HCT116 (cell line): ENCODE data around the gene ROR2. TPM values are rescaled to one million over a fixed set of nuclear protein-coding genes. Genes with fewer than 3 reads are reported as not detected.

Experiments used
- ATAC-seq: fragments of 200-7000 bp; cut with Tn5 transposase; 2 replicates; pipeline ENCODE4 v1.9.1; 2020; ENCODE audit warnings: mild to moderate bottlenecking, moderate library complexity
- BruUV-seq: library from RNA; stranded (reverse); fragments of 400-500 nt; replicated peaks from 2 replicates; lab custom pipeline; 2021; lab: Mats Ljungman, UMichigan
- CTCF ChIA-PET: fragments of 300-600 bp; sonication (Branson Sonifier 250); formaldehyde crosslinking; loops from one replicate; lab custom pipeline; 2021; ENCODE audit warnings: antibody characterized with exemption; lab: Charles Lee
- POLR2A ChIA-PET: fragments of 300-600, 350-600 bp; sonication (Branson Sonifier 250); formaldehyde crosslinking; loops from one replicate; lab custom pipeline; 2021; ENCODE audit warnings: antibody characterized with exemption; lab: Charles Lee
- RAD21 ChIA-PET, 2 experiments: fragments of 300-600 bp; sonication (Branson Sonifier 250); formaldehyde crosslinking; loops; one replicate each; lab custom pipeline; 2023; ENCODE audit warnings: low total read pairs in 2 of 2; ENCODE audit not compliant: uncharacterized antibody in 2 of 2, unreplicated experiment in 2 of 2, low non-redundant PET in 1 of 2; lab: Charles Lee
- DNase-seq: peaks from one replicate; pipeline ENCODE4 v3.0.0-alpha.2; 2010; ENCODE audit warnings: low read depth, low spot score
- H2AFZ ChIP-seq: fragments of 200-600 bp; shearing (Covaris generic), sonication (generic); 2 replicates; pipeline ENCODE4 v1.6.1; 2017; ENCODE audit warnings: low read depth, mixed run types, mixed read lengths, antibody characterized with exemption, low read length; ENCODE audit not compliant: poor library complexity, severe bottlenecking
- H3K27ac ChIP-seq: 2 replicates; pipeline ENCODE4 v1.5.1; 2012; ENCODE audit warnings: low read depth, low read length
- H3K27me3 ChIP-seq: fragments of 200-600 bp; sonication (generic); 2 replicates; pipeline ENCODE4 v1.6.1; 2016; ENCODE audit warnings: mixed run types, low read length, mixed read lengths; ENCODE audit not compliant: insufficient read depth
- H3K36me3 ChIP-seq, 2 experiments: fragments of 200-500 bp in 1 of 2; fragments of 200-600 bp in 1 of 2; sonication (Bioruptor generic) in 1 of 2; sonication (generic) in 1 of 2; 2 replicates each; pipeline versions ENCODE4 v1.5.1 to v1.6.1; 2014 to 2016; ENCODE audit warnings: low read length in 2 of 2, inconsistent platforms in 1 of 2, mixed read lengths in 1 of 2, mixed run types in 1 of 2; ENCODE audit not compliant: insufficient read depth in 2 of 2, control insufficient read depth in 1 of 2
- H3K4me1 ChIP-seq, 2 experiments: fragments of 200-600 bp in 1 of 2; sonication (generic) in 1 of 2; 2 replicates each; pipeline versions ENCODE4 v1.5.1 to v1.6.1; 2012 to 2017; ENCODE audit warnings: low read length in 2 of 2, inconsistent platforms in 1 of 2, mild to moderate bottlenecking in 1 of 2, mixed read lengths in 1 of 2, mixed run types in 1 of 2, moderate library complexity in 1 of 2; ENCODE audit not compliant: insufficient read depth in 2 of 2, control insufficient read depth in 1 of 2
- H3K4me2 ChIP-seq: fragments of 200-600 bp; sonication (generic); 2 replicates; pipeline ENCODE4 v1.6.1; 2017; ENCODE audit warnings: mixed run types, low read length, mixed read lengths
- H3K4me3 ChIP-seq, 2 experiments: fragments of 200-600 bp in 1 of 2; sonication (generic) in 1 of 2; replicated peaks in 1 of 2; 2 replicates each; pipeline ENCODE4 v1.5.1; 2011 to 2016; ENCODE audit warnings: low read length in 2 of 2, control low read depth in 1 of 2, low read depth in 1 of 2, mild to moderate bottlenecking in 1 of 2, mixed read lengths in 1 of 2, mixed run types in 1 of 2
- H3K79me2 ChIP-seq: fragments of 200-600 bp; sonication (generic); 2 replicates; pipeline ENCODE4 v1.6.1; 2017; ENCODE audit warnings: mild to moderate bottlenecking, mixed run types, low read length, moderate library complexity, mixed read lengths; ENCODE audit not compliant: insufficient read depth
- H3K9ac ChIP-seq: fragments of 200-600 bp; sonication (generic); 2 replicates; pipeline ENCODE4 v1.6.1; 2016; ENCODE audit warnings: low read length, mixed read lengths
- H3K9me2 ChIP-seq: fragments of 200-600 bp; sonication (generic), shearing (Covaris generic); 2 replicates; pipeline ENCODE4 v1.6.1; 2017; ENCODE audit warnings: mixed run types, mild to moderate bottlenecking, moderate library complexity; ENCODE audit not compliant: insufficient read depth
- H3K9me3 ChIP-seq, 2 experiments: fragments of 200-500 bp in 1 of 2; fragments of 200-600 bp in 1 of 2; sonication (Bioruptor generic) in 1 of 2; sonication (generic) in 1 of 2; 2 replicates each; pipeline ENCODE4 v1.6.1; 2014 to 2017; ENCODE audit warnings: low read length in 2 of 2, mixed read lengths in 2 of 2, inconsistent platforms in 1 of 2, low read depth in 1 of 2, mild to moderate bottlenecking in 1 of 2, mixed run types in 1 of 2, moderate library complexity in 1 of 2; ENCODE audit not compliant: control insufficient read depth in 1 of 2, insufficient read depth in 1 of 2
- H4K20me1 ChIP-seq: fragments of 200-600 bp; sonication (generic), shearing (Covaris generic); 2 replicates; pipeline ENCODE4 v1.6.1; 2017; ENCODE audit warnings: mixed run types, mild to moderate bottlenecking, moderate library complexity; ENCODE audit not compliant: insufficient read depth
- CBX3 ChIP-seq: IDR thresholded peaks from 2 replicates; pipeline ENCODE4 v1.6.1; 2012; ENCODE audit warnings: low read depth
- EGR1 ChIP-seq: IDR thresholded peaks from 2 replicates; pipeline ENCODE4 v1.6.1; 2012; ENCODE audit warnings: low read depth
- ELF1 ChIP-seq: IDR thresholded peaks from 2 replicates; pipeline ENCODE4 v1.6.1; 2012; ENCODE audit warnings: low read depth, borderline replicate concordance
- EZH2 ChIP-seq: fragments of 200-600 bp; sonication (generic); IDR thresholded peaks from 2 replicates; pipeline ENCODE4 v1.6.1; 2017; ENCODE audit warnings: antibody characterized with exemption, mixed run types
- EZH2phosphoT487 ChIP-seq: fragments of 200-600 bp; IDR thresholded peaks from 2 replicates; pipeline ENCODE4 v1.6.1; 2018; ENCODE audit warnings: antibody characterized with exemption, borderline replicate concordance
- FOSL1 ChIP-seq: IDR thresholded peaks from 2 replicates; pipeline ENCODE4 v1.6.1; 2012; ENCODE audit warnings: low read depth
- POLR2A ChIP-seq: IDR thresholded peaks from 2 replicates; pipeline ENCODE4 v1.7.0; 2011; ENCODE audit warnings: borderline replicate concordance; ENCODE audit not compliant: insufficient read depth, insufficient read length; ENCODE audit errors: extremely low read depth
- POLR2AphosphoS5 ChIP-seq: IDR thresholded peaks from 2 replicates; pipeline ENCODE4 v1.6.1; 2011; ENCODE audit warnings: mild to moderate bottlenecking, low read depth, low read length, moderate library complexity
- RAD21 ChIP-seq: IDR thresholded peaks from 2 replicates; pipeline ENCODE4 v1.6.1; 2012; ENCODE audit warnings: low read depth, mild to moderate bottlenecking
- ZNF274 ChIP-seq: fragments of 200-500 bp; sonication (Bioruptor generic); IDR thresholded peaks from 2 replicates; pipeline ENCODE4 v1.6.1; 2014; ENCODE audit warnings: mild to moderate bottlenecking, low read depth, low read length, inconsistent platforms
- intact Hi-C: fragments of 100-400 bp; cut with micrococcal nuclease; formaldehyde crosslinking; loops from 2 replicates; pipeline ENCODE4 v1.10.0; 2022
- total RNA-seq: library from RNA; stranded (reverse); gene quantifications from one replicate; pipeline ENCODE4 v1.2.1, GENCODE V29; 2021; ENCODE audit not compliant: unreplicated experiment
- TF ChIP-seq, protein P1 (sequence below): IDR thresholded peaks from 2 replicates; pipeline ENCODE4 v1.6.1; 2012; ENCODE audit warnings: low read depth
- TF ChIP-seq, protein P2 (sequence below): IDR thresholded peaks from 2 replicates; pipeline ENCODE4 v1.6.1; 2012

ROR2 gene
- total RNA-seq, 1 experiment from 2014 or later, result 15.7 TPM

DNA sequence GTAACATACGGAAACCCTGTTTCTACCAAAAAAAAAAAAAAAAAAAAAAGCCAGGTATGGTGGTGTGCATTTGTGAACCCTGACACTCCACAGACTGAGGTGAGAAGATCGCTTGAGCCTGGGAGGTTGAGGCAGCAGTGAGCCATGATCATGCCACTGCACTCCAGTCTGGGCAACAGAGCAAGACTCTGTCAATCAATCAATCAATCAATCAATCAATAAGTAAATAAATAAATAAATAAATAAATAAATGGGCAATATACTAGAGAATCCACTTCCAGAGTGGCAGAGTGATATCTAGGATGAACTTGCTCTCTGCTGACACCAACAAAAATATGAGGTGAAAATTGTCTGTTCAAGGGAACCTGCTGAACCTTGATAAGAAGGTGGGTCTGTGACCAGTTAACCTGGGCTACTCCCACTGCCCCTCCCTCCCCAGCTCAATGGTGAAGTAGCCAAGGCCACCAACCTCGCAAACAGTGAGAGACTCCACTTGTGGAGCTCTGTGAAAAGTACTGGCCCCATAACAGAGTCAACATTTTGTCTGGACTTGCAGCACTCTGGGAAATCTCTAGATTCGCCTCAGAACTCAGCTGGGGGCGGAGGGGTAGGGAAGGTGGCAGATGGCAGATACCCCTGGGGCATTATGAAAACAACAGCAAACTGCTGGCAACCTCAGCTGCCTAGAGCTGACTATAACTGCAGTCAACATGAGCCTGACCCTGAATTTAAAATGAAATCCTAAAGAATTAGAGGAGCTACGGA lies 163.7 kb downstream of the ROR2 start:
- ATAC-seq (no peak), DNase-seq (no peak)
- POLR2A ChIA-PET, result no interaction called here
- RAD21 ChIA-PET, result no interaction called here
- no peak overlapping the region for H3K4me3 ChIP-seq
- intact Hi-C loops, result no loop called here
- TF ChIP-seq EZH2phosphoT487 (no peak), ELF1 (no peak), EGR1 (no peak), FOSL1 (no peak), ZNF274 (no peak), RAD21 (no peak), POLR2A (no peak), EZH2 (no peak), POLR2AphosphoS5 (no peak), CBX3 (no peak)
- TF ChIP-seq, protein P1, sequence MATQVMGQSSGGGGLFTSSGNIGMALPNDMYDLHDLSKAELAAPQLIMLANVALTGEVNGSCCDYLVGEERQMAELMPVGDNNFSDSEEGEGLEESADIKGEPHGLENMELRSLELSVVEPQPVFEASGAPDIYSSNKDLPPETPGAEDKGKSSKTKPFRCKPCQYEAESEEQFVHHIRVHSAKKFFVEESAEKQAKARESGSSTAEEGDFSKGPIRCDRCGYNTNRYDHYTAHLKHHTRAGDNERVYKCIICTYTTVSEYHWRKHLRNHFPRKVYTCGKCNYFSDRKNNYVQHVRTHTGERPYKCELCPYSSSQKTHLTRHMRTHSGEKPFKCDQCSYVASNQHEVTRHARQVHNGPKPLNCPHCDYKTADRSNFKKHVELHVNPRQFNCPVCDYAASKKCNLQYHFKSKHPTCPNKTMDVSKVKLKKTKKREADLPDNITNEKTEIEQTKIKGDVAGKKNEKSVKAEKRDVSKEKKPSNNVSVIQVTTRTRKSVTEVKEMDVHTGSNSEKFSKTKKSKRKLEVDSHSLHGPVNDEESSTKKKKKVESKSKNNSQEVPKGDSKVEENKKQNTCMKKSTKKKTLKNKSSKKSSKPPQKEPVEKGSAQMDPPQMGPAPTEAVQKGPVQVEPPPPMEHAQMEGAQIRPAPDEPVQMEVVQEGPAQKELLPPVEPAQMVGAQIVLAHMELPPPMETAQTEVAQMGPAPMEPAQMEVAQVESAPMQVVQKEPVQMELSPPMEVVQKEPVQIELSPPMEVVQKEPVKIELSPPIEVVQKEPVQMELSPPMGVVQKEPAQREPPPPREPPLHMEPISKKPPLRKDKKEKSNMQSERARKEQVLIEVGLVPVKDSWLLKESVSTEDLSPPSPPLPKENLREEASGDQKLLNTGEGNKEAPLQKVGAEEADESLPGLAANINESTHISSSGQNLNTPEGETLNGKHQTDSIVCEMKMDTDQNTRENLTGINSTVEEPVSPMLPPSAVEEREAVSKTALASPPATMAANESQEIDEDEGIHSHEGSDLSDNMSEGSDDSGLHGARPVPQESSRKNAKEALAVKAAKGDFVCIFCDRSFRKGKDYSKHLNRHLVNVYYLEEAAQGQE, result no peak
- TF ChIP-seq, protein P2, sequence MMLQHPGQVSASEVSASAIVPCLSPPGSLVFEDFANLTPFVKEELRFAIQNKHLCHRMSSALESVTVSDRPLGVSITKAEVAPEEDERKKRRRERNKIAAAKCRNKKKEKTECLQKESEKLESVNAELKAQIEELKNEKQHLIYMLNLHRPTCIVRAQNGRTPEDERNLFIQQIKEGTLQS, result no peak
- CTCF ChIA-PET, result interaction anchor here (1.5 kb wide), 1 partner anchor 9 kb away, joined by 3 read pairs; no protein-coding TSS in a partner anchor
- H3K9me2 ChIP-seq, result no peaks in the 10 kb centered on the region
- H4K20me1 ChIP-seq, result no peaks in the 10 kb centered on the region
- H2AFZ ChIP-seq, result no peak overlapping the region
- no peaks in the 10 kb centered on the region for H3K27me3 ChIP-seq
- BruUV-seq, result no TSS peak
- H3K36me3 ChIP-seq, result no peaks in the 10 kb centered on the region
- 0 out of 2 replicates have a peak, but pooled peaks cover 5% of the 10 kb centered on the region for H3K79me2 ChIP-seq
- H3K9me3 ChIP-seq, result no peaks in the 10 kb centered on the region
- H3K4me1 ChIP-seq, result peaks cover 0 to 4% of the 10 kb centered on the region in 2 experiments; a peak in 2 of 4 replicates
- H3K4me2 ChIP-seq, result no peak overlapping the region
- H3K9ac ChIP-seq, result no peak overlapping the region
- no peak overlapping the region for H3K27ac ChIP-seq
